ENCODE measurements around the gene DHRS4. TPM values are rescaled to one million over a fixed set of nuclear protein-coding genes. Genes with fewer than 3 reads are reported as not detected.

DHRS4 gene
- total and polyA plus RNA-seq, 2 of the 13 experiments (the other 11 are each of a cell fraction or from before 2014, with no cell fraction given) = 23.9 to 45.1 TPM

GRCh38 chr14:23953464-23954278, at the start of gene DHRS4 (continued):
- TF ChIP-seq CERS6 (CRISPR knock-in tag; IDR thresholded peaks at IDR 0.05) (peak; percentile 64; the same call in 1 of the 2 replicates), SYNCRIP (IDR thresholded peaks at IDR 0.05; ENCODE audit: insufficient read depth, low read depth, low read length) (no peak), ZNF33A (CRISPR knock-in tag; IDR thresholded peaks at IDR 0.05; ENCODE audit: borderline replicate concordance) (peak; percentile 84; the same call in 1 of the 2 replicates), KDM4B (CRISPR knock-in tag; IDR thresholded peaks at IDR 0.05) (no peak; the same call in 1 of the 2 replicates), SMARCC2 (IDR thresholded peaks at IDR 0.05) (no peak), ZBTB34 (CRISPR knock-in tag; IDR thresholded peaks at IDR 0.05) (0 out of 2 replicates have a peak, but pooled peaks have one; percentile 75), HOXA7 (CRISPR knock-in tag; IDR thresholded peaks at IDR 0.05) (no peak), FOXO4 (CRISPR knock-in tag; conservative IDR thresholded peaks at IDR 0.05) (0 out of 2 replicates have a peak, but pooled peaks have one; percentile 98), ZBTB10 (CRISPR knock-in tag; IDR thresholded peaks at IDR 0.05; ENCODE audit: borderline replicate concordance) (peak; percentile 89), CSRNP1 (CRISPR knock-in tag; IDR thresholded peaks at IDR 0.05) (peak; percentile 93; the same call in 1 of the 2 replicates), SUZ12 (IDR thresholded peaks at IDR 0.05; ENCODE audit: low read depth, low read length) (no peak), THAP11 (CRISPR knock-in tag; IDR thresholded peaks at IDR 0.05) (peak; percentile 91), ZC3H4 (CRISPR knock-in tag; IDR thresholded peaks at IDR 0.05; ENCODE audit: borderline replicate concordance) (peak; percentile 93), ZNF704 (CRISPR knock-in tag; IDR thresholded peaks at IDR 0.05; ENCODE audit: borderline replicate concordance) (peak; percentile 93; the same call in 1 of the 2 replicates), MAX (IDR thresholded peaks at IDR 0.05) (peak; percentile 79), JUNB (CRISPR knock-in tag; IDR thresholded peaks at IDR 0.05; ENCODE audit: borderline replicate concordance) (no peak), HNRNPL (IDR thresholded peaks at IDR 0.05; ENCODE audit: low read depth, low read length) (peak; percentile 98)
